K562 (cell line): ENCODE data around the gene SOX6. TPM values are rescaled to one million over a fixed set of nuclear protein-coding genes. Genes with fewer than 3 reads are reported as not detected.

Experiments used
- ATAC-seq: fragments of 200-7000 bp; cut with Tn5 transposase; 3 replicates; pipeline ENCODE4 v1.9.1; 2020; ENCODE audit warnings: moderate library complexity
- BruUV-seq: library from RNA; stranded (reverse); fragments of 400-500 nt; replicated peaks from 2 replicates; lab custom pipeline; 2021; lab: Mats Ljungman, UMichigan
- CTCF ChIA-PET: fragments of 300-600 bp; formaldehyde crosslinking; extraction: SDS; loops from one replicate; lab custom pipeline; 2021; ENCODE audit warnings: low intra/inter-chr PET ratio; lab: Yijun Ruan, JAX
- POLR2A ChIA-PET: fragments of 300-600, 350-650 bp; sonication (Branson Sonifier 250); formaldehyde crosslinking; extraction: SDS; loops from one replicate; lab custom pipeline; 2021; ENCODE audit warnings: antibody characterized with exemption, inconsistent platforms; lab: Yijun Ruan, JAX
- DNase-seq, 4 experiments: peaks; one replicate each; pipeline versions ENCODE4 v3.0.0 to v3.0.0-alpha.2; 2011 to 2018; ENCODE audit warnings: low spot score in 3 of 4, mixed read lengths in 3 of 4; ENCODE audit errors: extremely low read depth in 1 of 4
- FAIRE-seq: peaks from 2 replicates; lab custom pipeline; 2011; peaks lifted over from hg19 to GRCh38; lab: Jason Lieb, UNC
- H2AFZ ChIP-seq: 2 replicates; pipeline ENCODE4 v1.6.0; 2011; ENCODE audit warnings: low read depth, low read length, control low read depth, inconsistent platforms
- H3K27ac ChIP-seq: fragments of 200-600 bp; 3 replicates; pipeline ENCODE4 v1.8.0; 2011; ENCODE audit warnings: low read depth, mild to moderate bottlenecking, control low read depth, inconsistent platforms, low read length, moderate library complexity, mixed read lengths; ENCODE audit errors: extremely low read depth
- H3K27me3 ChIP-seq, 2 experiments: fragments of 300-600 bp in 1 of 2; 2 replicates in 1 of 2; 3 replicates in 1 of 2; pipeline versions ENCODE4 v1.6.0 to v1.8.0; 2011; ENCODE audit warnings: inconsistent platforms in 2 of 2, low read length in 2 of 2, mild to moderate bottlenecking in 1 of 2, mixed read lengths in 1 of 2, moderate library complexity in 1 of 2; ENCODE audit not compliant: control insufficient read depth in 2 of 2, insufficient read depth in 2 of 2
- H3K36me3 ChIP-seq: fragments of 300-600 bp; 3 replicates; pipeline ENCODE4 v1.8.0; 2011; ENCODE audit warnings: mild to moderate bottlenecking, low read length, inconsistent platforms; ENCODE audit not compliant: control insufficient read depth, insufficient read depth
- H3K4me1 ChIP-seq, 2 experiments: fragments of 200-600 bp in 1 of 2; replicated peaks in 1 of 2; 2 replicates in 1 of 2; 3 replicates in 1 of 2; pipeline versions ENCODE4 v1.5.1 to v1.8.0; 2011; ENCODE audit warnings: inconsistent platforms in 2 of 2, low read length in 2 of 2, mild to moderate bottlenecking in 1 of 2, mixed read lengths in 1 of 2, moderate library complexity in 1 of 2; ENCODE audit not compliant: control insufficient read depth in 2 of 2, insufficient read depth in 2 of 2
- H3K4me2 ChIP-seq: 2 replicates; pipeline ENCODE4 v1.6.1; 2011; ENCODE audit warnings: low read length, control low read depth, inconsistent platforms, mixed read lengths; ENCODE audit not compliant: insufficient read depth
- H3K4me3 ChIP-seq: fragments of 200-600 bp; sonication (generic), shearing (Covaris generic); 2 replicates; pipeline ENCODE4 v1.5.1; 2016; ENCODE audit warnings: control low read depth, inconsistent platforms
- H3K79me2 ChIP-seq: fragments of 200-600 bp; 3 replicates; pipeline ENCODE4 v1.8.0; 2011; ENCODE audit warnings: low read length, inconsistent platforms; ENCODE audit not compliant: control insufficient read depth, insufficient read depth
- H3K9ac ChIP-seq, 2 experiments: 2 replicates each; pipeline versions ENCODE4 v1.6.0 to v1.6.1; 2011; ENCODE audit warnings: low read depth in 2 of 2, low read length in 2 of 2, control low read depth in 1 of 2, inconsistent platforms in 1 of 2, mild to moderate bottlenecking in 1 of 2, mixed read lengths in 1 of 2; ENCODE audit not compliant: insufficient read depth in 1 of 2
- H3K9me1 ChIP-seq: one replicate; pipeline ENCODE4 v1.6.0; 2011; ENCODE audit warnings: inconsistent platforms, mild to moderate bottlenecking, low read length, moderate library complexity; ENCODE audit not compliant: control insufficient read depth, insufficient read depth
- H3K9me3 ChIP-seq: replicated peaks from 2 replicates; pipeline ENCODE4 v1.5.1; 2011; ENCODE audit warnings: low read depth, low read length, inconsistent platforms; ENCODE audit not compliant: control insufficient read depth, insufficient read depth
- H4K20me1 ChIP-seq: replicated peaks from 2 replicates; pipeline ENCODE4 v1.6.1; 2011; ENCODE audit warnings: low read length, inconsistent platforms, mixed read lengths; ENCODE audit not compliant: control insufficient read depth, insufficient read depth
- ETV6 ChIP-seq, 3 experiments: fragments of 150-350 bp in 1 of 3; sonication (generic) in 1 of 3; formaldehyde crosslinking in 1 of 3; IDR thresholded peaks; 2 replicates each; pipeline versions ENCODE4 v1.6.1 to v1.8.0; 2014 to 2022; ENCODE audit warnings: borderline replicate concordance in 2 of 3, low read depth in 2 of 3, antibody characterized with exemption in 1 of 3, low read length in 1 of 3, mild to moderate bottlenecking in 1 of 3, missing genetic modification reagents in 1 of 3
- IRF1 ChIP-seq: sonication (generic); formaldehyde crosslinking; IDR thresholded peaks from 2 replicates; pipeline ENCODE4 v1.8.0; 2022; ENCODE audit warnings: missing genetic modification reagents, mild to moderate bottlenecking, borderline replicate concordance
- KLF10 ChIP-seq: fragments of 250-450 bp; sonication (Bioruptor Pico); IDR thresholded peaks from 2 replicates; pipeline ENCODE4 v1.6.1; 2021; ENCODE audit warnings: matching md5 sums
- PTBP1 ChIP-seq: fragments of 200-400 bp; formaldehyde crosslinking; IDR thresholded peaks from 2 replicates; pipeline ENCODE4 v1.6.1; 2017; ENCODE audit warnings: low read depth, low read length
- RBM15 ChIP-seq: fragments of 200-400 bp; formaldehyde crosslinking; IDR thresholded peaks from 2 replicates; pipeline ENCODE4 v1.6.1; 2018; ENCODE audit warnings: mild to moderate bottlenecking, low read length, moderate library complexity; ENCODE audit not compliant: insufficient read depth
- SMAD2 ChIP-seq: fragments of 150-350 bp; IDR thresholded peaks from 2 replicates; pipeline ENCODE4 v1.6.1; 2014; ENCODE audit warnings: low read depth, mild to moderate bottlenecking, low read length
- SRSF7 ChIP-seq: fragments of 200-400 bp; formaldehyde crosslinking; optimal IDR thresholded peaks from 2 replicates; pipeline ENCODE3; 2017; ENCODE audit warnings: mild to moderate bottlenecking, low read depth, low read length
- STAT5A ChIP-seq: IDR thresholded peaks from 2 replicates; pipeline ENCODE4 v1.6.1; 2012; ENCODE audit warnings: low read length, inconsistent platforms, borderline replicate concordance
- TFAM ChIP-seq: fragments of 250-450 bp; sonication (Bioruptor Pico); conservative IDR thresholded peaks from 2 replicates; pipeline ENCODE4 v1.5.0; 2021; ENCODE audit warnings: mild to moderate bottlenecking, moderate library complexity
- ZC3H4 ChIP-seq: sonication (generic); formaldehyde crosslinking; IDR thresholded peaks from 2 replicates; pipeline ENCODE4 v1.9.0; 2021; ENCODE audit warnings: missing genetic modification reagents, borderline replicate concordance
- ZNF146 ChIP-seq: IDR thresholded peaks from one replicate; pipeline ENCODE4 v1.6.1; 2018; ENCODE audit warnings: missing compliant biosample characterization; ENCODE audit not compliant: unreplicated experiment
- ZNF212 ChIP-seq: fragments of 450-650 bp; formaldehyde crosslinking; IDR thresholded peaks from 2 replicates; pipeline ENCODE4 v1.4.0; 2020; ENCODE audit warnings: mild to moderate bottlenecking
- ZNF232 ChIP-seq: sonication (generic); formaldehyde crosslinking; IDR thresholded peaks from 2 replicates; pipeline ENCODE4 v1.8.0; 2022; ENCODE audit warnings: mild to moderate bottlenecking, missing genetic modification reagents
- ZNF280A ChIP-seq: fragments of 450-650 bp; IDR thresholded peaks from 2 replicates; pipeline ENCODE4 v1.6.1; 2018; ENCODE audit warnings: mild to moderate bottlenecking, low read depth; ENCODE audit not compliant: partially characterized antibody
- WGBS: fragments of 100-300 bp; shearing (Covaris generic); methylation state at CpG from one replicate; pipeline ENCODE4 v1.1.6; 2016; ENCODE audit warnings: low coverage, mixed read lengths; ENCODE audit not compliant: insufficient coverage; ENCODE audit errors: missing lambda C conversion rate; 5-methylcytosine and 5-hydroxymethylcytosine counted together
- in situ Hi-C: fragments of 300-500 bp; cut with MboI; formaldehyde crosslinking; loops from 4 replicates; pipeline ENCODE4 v1.15.0; 2018; ENCODE audit warnings: inconsistent platforms, mixed read lengths
- intact Hi-C: fragments of 100-400 bp; cut with micrococcal nuclease; formaldehyde crosslinking; loops from 2 replicates; pipeline ENCODE4 v1.14.2; 2022
- polyA plus RNA-seq, 8 experiments: library from polyadenylated mRNA; depleted of rRNA in 4 of 8; stranded (reverse) in 5 of 8; unstranded in 3 of 8; fragments of >200 nt; fragmentation: Nextera tagmentation in 2 of 8; fragmentation: Illumina TruSeq in 1 of 8; extraction: Ambion mirVana in 2 of 8; extraction: Trizol in 1 of 8; gene quantifications; 2 replicates each; pipeline versions ENCODE4 v1.2.1 to v1.2.3, GENCODE V29; 2011 to 2014; ENCODE audit warnings: inconsistent platforms in 1 of 8, missing spikeins in 1 of 8
- total RNA-seq, 7 experiments: library from RNA; depleted of rRNA in 6 of 7; stranded (reverse); fragments of >200 nt in 6 of 7; fragmentation: Illumina TruSeq in 2 of 7; extraction: Trizol in 2 of 7; gene quantifications; 2 replicates each; pipeline versions ENCODE4 v1.2.1 to v1.2.3, GENCODE V29; 2011 to 2021; ENCODE audit warnings: low replicate concordance in 1 of 7

Gene SOX6
- total and polyA plus RNA-seq, 9 of the 15 experiments (the other 6 are each of a cell fraction or from before 2014, with no cell fraction given), result 0.89 to 8.7 (median 5.7) TPM

GRCh38 chr11:16026849-16027248 is 329.5 kb downstream of the SOX6 start:
- WGBS, result 58% methylated on average over 2 of the region's 2 CpGs
- intact Hi-C loops (no loop called here), in situ Hi-C loops (no loop called here)
- no peaks in the 10 kb centered on the region for H3K27me3 ChIP-seq
- no TSS peak for BruUV-seq
- no peak overlapping the region for H3K27ac ChIP-seq
- DNase-seq, result no peak
- TF ChIP-seq ZC3H4 (CRISPR knock-in tag), result no peak
- no peak for TF ChIP-seq ETV6 (IDR thresholded peaks at IDR 0.05; ENCODE audit: borderline replicate concordance in 1 of 2, low read depth in 2 of 2, low read length in 1 of 2)
- no peak for TF ChIP-seq ETV6 (CRISPR knock-in tag; IDR thresholded peaks at IDR 0.05; ENCODE audit: borderline replicate concordance)
- no peak for TF ChIP-seq ZNF212 (CRISPR knock-in tag)
- no peak for TF ChIP-seq IRF1 (CRISPR knock-in tag)
- no peak for TF ChIP-seq STAT5A
- TF ChIP-seq SMAD2, result no peak
- TF ChIP-seq KLF10 (CRISPR knock-in tag), result no peak
- no peak for TF ChIP-seq ZNF232 (CRISPR knock-in tag)
- no peak for TF ChIP-seq RBM15
- no peak for TF ChIP-seq ZNF146 (CRISPR knock-in tag)
- TF ChIP-seq SRSF7, result no peak
- no peak for TF ChIP-seq ZNF280A
- TF ChIP-seq PTBP1, result no peak
- no peak for TF ChIP-seq TFAM (CRISPR knock-in tag)
- H3K79me2 ChIP-seq, result no peaks in the 10 kb centered on the region
- ChIA-PET CTCF (no interaction called here), POLR2A (no interaction called here)
- no peak for ATAC-seq
- H3K4me2 ChIP-seq, result no peak overlapping the region
- H3K4me1 ChIP-seq, result peaks cover 0 to 8% of the 10 kb centered on the region in 2 experiments; a peak in 2 of 5 replicates
- no peaks in the 10 kb centered on the region for H3K36me3 ChIP-seq
- no peaks in the 10 kb centered on the region for H4K20me1 ChIP-seq
- H3K9ac ChIP-seq, result no peak overlapping the region
- no peak for FAIRE-seq
- no peaks in the 10 kb centered on the region for H3K9me3 ChIP-seq
- no peak overlapping the region for H2AFZ ChIP-seq
- H3K9me1 ChIP-seq, result no peaks in the 10 kb centered on the region
- H3K4me3 ChIP-seq, result no peak overlapping the region
